ENCODE measurements around the gene UBE2H. TPM values are rescaled to one million over a fixed set of nuclear protein-coding genes. Genes with fewer than 3 reads are reported as not detected.

Gene UBE2H
- total and polyA plus RNA-seq, 2 donors (not counting 1 experiment from before 2014, with no cell fraction given) = 23.3 to 54.1 TPM

DNA sequence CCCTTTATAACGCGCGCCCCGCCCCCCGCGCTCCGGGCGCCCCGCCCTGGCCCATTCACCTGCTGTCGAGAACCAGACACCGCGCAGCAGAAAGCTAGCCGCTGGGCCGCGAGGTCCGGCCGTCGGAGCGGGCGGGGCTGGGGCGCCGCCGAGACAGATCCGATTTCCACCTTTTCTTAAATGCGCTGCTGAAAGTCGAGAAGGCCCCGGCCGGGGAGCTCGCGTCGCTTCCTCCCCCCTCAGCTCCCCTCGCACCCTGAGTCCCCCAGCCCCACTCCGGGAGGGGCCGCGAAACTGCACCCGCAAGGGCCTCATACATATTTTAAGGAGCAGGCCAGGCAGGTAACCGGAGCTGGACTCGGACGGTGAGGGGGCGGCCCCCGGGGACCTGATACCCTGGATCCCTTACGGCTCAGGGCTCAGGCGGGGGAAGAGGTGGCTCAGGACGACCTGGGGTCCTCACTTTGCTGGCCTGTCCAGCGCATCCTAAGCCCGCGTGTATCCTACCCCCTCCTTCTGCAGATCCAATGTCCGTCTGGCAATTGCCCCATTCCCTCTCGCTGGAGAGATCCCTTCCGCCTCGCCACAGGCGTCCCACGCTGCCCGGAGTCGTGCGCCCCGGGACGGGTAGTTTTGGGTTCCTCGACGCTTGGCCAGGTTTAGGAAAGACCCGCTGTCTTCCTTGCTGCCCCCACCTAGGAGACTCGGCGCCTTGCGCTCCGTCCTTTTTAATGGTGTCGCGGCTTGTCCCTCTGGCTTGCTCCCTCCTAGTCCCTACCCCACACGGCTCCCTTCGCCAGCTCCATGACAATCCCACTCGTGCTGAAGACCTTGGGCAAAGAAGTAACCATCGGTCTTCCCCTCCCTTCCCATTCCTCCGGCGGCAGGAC, 170.6 kb downstream of the UBE2H start:
- 7% methylated on average over 73 of the region's 73 CpGs for WGBS (ENCODE audit: insufficient coverage)
- peaks cover 57% of the 10 kb centered on the region for H3K27me3 Mint-ChIP-seq
- H3K9me3 ChIP-seq (ENCODE audit: control extremely low read depth in 1 of 3, control insufficient read depth in 2 of 3, insufficient read depth in 1 of 3, low read length in 2 of 3) = peaks cover 0 to 71% (median 0%) of the 10 kb centered on the region in 3 donors
- H3K36me3 ChIP-seq (replicated peaks in 1 of 2; ENCODE audit: control extremely low read depth in 1 of 2, control insufficient read depth in 1 of 2, extremely low read depth in 1 of 2, insufficient read depth in 2 of 2, low read length in 1 of 2) = no peaks in the 10 kb centered on the region
- peaks cover 50% of the 10 kb centered on the region for H3K4me1 Mint-ChIP-seq
- TF ChIP-seq, protein P1, sequence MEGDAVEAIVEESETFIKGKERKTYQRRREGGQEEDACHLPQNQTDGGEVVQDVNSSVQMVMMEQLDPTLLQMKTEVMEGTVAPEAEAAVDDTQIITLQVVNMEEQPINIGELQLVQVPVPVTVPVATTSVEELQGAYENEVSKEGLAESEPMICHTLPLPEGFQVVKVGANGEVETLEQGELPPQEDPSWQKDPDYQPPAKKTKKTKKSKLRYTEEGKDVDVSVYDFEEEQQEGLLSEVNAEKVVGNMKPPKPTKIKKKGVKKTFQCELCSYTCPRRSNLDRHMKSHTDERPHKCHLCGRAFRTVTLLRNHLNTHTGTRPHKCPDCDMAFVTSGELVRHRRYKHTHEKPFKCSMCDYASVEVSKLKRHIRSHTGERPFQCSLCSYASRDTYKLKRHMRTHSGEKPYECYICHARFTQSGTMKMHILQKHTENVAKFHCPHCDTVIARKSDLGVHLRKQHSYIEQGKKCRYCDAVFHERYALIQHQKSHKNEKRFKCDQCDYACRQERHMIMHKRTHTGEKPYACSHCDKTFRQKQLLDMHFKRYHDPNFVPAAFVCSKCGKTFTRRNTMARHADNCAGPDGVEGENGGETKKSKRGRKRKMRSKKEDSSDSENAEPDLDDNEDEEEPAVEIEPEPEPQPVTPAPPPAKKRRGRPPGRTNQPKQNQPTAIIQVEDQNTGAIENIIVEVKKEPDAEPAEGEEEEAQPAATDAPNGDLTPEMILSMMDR (IDR thresholded peaks at IDR 0.05) = no peak
- no peak for TF ChIP-seq EZH2 (IDR thresholded peaks at IDR 0.05; ENCODE audit: borderline replicate concordance, insufficient read depth, low read depth, low read length, poor library complexity, severe bottlenecking)
- H3K79me2 ChIP-seq (ENCODE audit: control insufficient read depth, insufficient read depth, low read length) = no peaks in the 10 kb centered on the region
- POLR2A ChIA-PET = no interaction called here
- no peak overlapping the region for H3K27ac Mint-ChIP-seq
- H2AFZ ChIP-seq (ENCODE audit: insufficient read depth, low read depth, low read length, poor library complexity, severe bottlenecking) = peak overlapping the region; percentile 56
- H3K4me1 ChIP-seq (ENCODE audit: control insufficient read depth in 2 of 2, insufficient read depth in 2 of 2, low read length in 2 of 2) = peaks cover 73 to 74% of the 10 kb centered on the region in 2 donors
- H4K20me1 ChIP-seq (ENCODE audit: control insufficient read depth, insufficient read depth, low read length, poor library complexity, severe bottlenecking) = peaks cover 18% of the 10 kb centered on the region
- H3K9ac ChIP-seq (ENCODE audit: low read length) = peak overlapping the region; percentile 59
- intact Hi-C loops (cut with micrococcal nuclease) = loop anchor here (2.0 to 5.0 kb wide), 2 partner anchors 43 to 170 kb away; partner anchors contain the start of gene UBE2H
- DNase-seq (peak; percentile 57), ATAC-seq (ENCODE audit: low read depth) (no peak)
- H3K27ac ChIP-seq (ENCODE audit: low read length in 2 of 2) = no peak overlapping the region
- no peaks in the 10 kb centered on the region for H3K9me3 Mint-ChIP-seq (ENCODE audit: insufficient read depth)
- H3K4me2 ChIP-seq (replicated peaks; ENCODE audit: low read depth, low read length, poor library complexity, severe bottlenecking) = peak overlapping the region; percentile 100
- H3K4me3 Mint-ChIP-seq = peak overlapping the region; percentile 82
- peaks cover 0 to 92% (median 65%) of the 10 kb centered on the region in 4 experiments for H3K27me3 ChIP-seq (replicated peaks in 1 of 4; ENCODE audit: control extremely low read depth in 1 of 4, control insufficient read depth in 3 of 4, insufficient read depth in 4 of 4, low read length in 3 of 4)
- CTCF ChIA-PET = interaction anchor here (1.3 kb wide), 1 partner anchor 44 kb away, joined by 3 read pairs; no protein-coding TSS in a partner anchor
- peak overlapping the region in 3 of 5 experiments; percentile 37 to 58 (median 56) for H3K4me3 ChIP-seq (ENCODE audit: control extremely low read depth in 1 of 5, extremely low read depth in 1 of 5, insufficient read depth in 1 of 5, low read depth in 2 of 5, low read length in 4 of 5)
